GM19351 (cell line): Measurements from ENCODE around the gene RAP1GAP2.
"Not testable (repeated sequence)": the region's sequence is repeated elsewhere in the genome, so short reads cannot be mapped to it uniquely, and the experiment has no call there.

ENCODE experiments used
- ATAC-seq: cut with Tn5 transposase; IDR thresholded peaks from one replicate; pipeline ENCODE4 v1.9.1; 2021; ENCODE audit warnings: mild to moderate bottlenecking, moderate library complexity; ENCODE audit not compliant: unreplicated experiment

The RAP1GAP2 gene

GRCh38 chr17:2963332-2964027, 167.2 kb downstream of the RAP1GAP2 start:
- ATAC-seq: no peak

DNA sequence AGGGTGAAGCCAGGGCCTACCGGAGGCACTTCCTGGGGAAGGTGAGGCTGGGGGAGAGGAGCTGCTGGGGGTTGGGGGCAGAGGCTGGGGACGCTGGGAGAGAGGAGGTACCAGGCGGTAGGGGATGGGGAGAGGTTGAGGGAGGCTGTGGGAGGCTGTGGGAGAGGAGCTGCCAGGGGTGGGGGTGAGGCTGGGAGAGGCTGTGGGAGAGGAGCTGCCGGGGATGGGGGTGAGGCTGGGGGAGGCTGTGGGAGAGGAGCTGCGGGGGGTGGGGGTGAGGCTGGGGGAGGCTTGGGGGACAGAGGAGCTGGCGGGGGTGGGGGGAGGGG, 167.8 kb downstream of the RAP1GAP2 start:
- ATAC-seq: no peak

- no peak for ATAC-seq
These were observed 168.1 kb downstream of the RAP1GAP2 start for GRCh38 chr17:2964370-2964769.

- ATAC-seq: no peak
These were observed 168.6 kb downstream of the RAP1GAP2 start for GRCh38 chr17:2964831-2965230.

DNA sequence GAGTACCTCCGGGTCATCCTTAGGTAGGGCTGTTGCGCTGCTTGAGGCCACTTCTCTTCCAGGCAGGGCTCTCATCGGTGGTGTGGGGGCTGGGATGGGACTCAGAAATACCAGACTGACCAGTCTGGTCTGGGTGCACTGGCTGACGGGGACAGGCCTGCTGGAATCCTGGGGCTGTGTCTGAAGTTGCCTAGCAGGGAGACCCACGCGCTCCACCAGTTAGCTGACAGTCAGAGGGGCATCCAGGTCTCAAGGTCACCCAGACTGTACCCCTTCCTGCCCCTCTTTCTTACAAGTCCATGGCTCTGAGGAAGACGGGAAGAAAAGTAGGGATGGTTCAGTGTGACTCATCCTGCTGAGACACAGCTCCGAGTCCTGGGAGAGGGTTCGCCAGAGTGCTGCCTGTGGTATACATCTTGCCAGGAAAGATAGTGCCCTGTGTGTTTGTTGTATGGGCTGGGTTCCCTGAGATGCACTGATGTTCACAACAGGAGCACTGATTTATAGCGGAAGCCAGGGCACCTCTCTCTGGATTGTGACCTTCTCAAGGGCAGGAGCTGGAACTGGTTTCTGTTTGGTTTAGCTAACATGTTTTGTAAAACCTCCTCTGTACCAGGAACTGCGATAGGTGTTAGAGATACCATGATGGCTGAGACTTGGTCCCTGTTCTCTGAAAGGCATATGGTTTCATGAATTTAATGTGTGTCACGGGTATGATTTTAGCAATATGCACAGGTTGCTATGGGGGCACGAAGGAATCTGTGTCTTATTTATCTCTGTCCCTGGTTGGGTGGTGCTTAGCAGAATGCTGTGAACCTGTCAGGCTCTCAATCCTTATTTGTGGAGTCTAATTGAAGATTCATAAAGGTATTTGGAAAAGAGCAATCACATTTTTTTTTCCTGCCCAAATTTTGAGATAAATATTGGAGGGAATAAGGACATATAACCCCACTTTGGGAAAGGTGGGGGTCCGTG, 169.7 kb downstream of the RAP1GAP2 start:
- ATAC-seq: no peak

DNA sequence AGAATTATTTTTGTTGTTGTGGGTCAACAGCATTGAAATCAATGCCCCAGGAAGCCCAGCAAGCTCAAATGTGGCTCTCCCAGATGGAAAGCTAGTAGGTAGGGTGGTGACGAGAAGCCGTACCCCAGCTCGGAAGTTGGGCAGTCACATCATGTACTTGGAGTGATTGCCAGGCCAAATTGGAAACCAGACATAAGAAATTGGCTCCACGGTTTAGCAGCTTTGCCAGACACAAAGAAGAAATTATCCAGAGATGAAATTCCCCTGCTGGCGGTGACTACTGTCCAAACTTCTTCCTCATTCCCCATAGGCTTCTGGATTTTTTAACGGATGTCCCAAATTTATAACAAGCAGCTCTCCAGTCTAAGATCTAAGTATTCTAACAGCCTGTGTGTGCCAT, 171.3 kb downstream of the RAP1GAP2 start:
- no peak for ATAC-seq

DNA sequence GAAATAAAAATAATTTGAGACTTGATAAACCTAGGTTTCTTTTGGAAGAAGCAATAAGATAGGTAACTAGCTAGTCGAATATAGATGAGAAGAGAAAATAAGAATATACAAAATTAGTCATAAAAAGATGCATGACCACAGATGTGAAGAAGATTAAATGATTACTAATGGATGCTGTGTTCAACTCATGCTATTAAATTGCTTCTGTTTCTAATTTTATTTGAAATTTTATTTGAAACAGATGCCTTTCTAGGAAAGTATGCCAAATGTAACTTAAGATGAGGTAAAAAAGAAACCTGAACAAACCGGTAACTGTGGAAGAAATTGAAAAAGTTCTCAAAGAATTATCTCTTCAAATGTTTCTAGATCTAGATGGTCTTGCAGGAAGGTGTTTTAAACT, 175.6 kb downstream of the RAP1GAP2 start:
- ATAC-seq: no peak

DNA sequence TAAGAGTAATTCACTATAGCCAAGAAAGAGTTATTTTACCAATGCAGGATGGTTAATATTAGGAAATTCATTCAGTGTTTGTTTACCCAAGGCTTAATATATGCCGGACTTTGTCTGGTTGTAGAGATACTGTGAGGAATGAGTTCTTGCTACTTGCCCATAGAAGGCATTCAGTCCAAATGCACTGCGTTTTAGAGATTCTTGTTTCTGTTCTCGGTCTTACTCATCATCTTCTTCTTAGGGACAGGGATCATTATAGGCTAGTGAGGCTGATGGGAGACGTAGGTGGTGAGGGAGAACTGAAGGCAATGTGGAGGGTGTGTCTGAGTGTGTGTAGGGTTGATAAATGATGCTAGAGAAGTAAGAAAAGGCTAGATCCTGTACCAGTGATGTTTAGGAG, 176.5 kb downstream of the RAP1GAP2 start:
- no peak for ATAC-seq

- ATAC-seq: no peak
These were observed 178.1 kb downstream of the RAP1GAP2 start for GRCh38 chr17:2974347-2974746.

DNA sequence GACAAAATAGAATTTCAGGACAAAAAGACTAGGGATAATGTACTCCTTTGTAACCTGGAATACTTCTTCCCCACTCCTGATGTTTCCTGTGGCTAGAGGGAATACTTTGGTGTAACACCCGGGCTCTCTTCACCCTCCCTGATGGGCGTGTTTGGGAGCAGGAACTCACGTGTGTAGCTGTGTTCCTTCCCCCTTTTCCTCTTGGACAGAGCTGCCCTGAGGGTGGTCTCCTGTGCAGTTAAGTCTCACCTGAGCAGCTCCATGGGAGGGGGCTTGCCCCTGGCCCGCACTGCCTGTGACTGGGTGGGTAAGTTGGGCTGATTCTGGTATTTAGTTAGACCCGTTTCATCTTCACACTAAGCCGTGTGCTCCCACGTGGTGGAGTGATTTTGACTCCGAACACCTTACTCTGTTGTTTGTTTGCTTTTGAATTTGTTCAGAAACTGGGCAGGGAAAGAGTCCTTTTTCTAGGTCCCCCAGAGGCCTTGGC, 179.3 kb downstream of the RAP1GAP2 start:
- no peak for ATAC-seq

DNA sequence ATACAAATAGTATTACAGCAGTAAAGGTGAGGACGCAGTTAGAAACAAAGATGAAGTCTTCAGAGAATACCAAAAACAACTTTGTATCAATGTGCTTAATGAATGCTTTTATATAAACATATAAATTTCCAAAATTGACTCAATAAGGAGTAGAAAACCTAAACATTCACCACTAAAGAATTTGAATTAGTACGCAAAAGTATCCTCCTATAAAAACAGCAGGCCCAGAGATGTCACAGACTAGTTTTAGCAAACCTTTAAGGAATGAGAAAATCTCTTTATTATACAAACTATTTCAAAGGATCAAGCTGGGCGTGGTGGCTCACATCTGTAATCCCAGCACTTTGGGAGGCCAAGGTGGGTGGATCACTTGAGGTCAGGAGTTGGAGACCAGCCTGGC, 180.9 kb downstream of the RAP1GAP2 start:
- ATAC-seq: no peak

GRCh38 chr17:2978116-2978515, 181.9 kb downstream of the RAP1GAP2 start:
- no peak for ATAC-seq

DNA sequence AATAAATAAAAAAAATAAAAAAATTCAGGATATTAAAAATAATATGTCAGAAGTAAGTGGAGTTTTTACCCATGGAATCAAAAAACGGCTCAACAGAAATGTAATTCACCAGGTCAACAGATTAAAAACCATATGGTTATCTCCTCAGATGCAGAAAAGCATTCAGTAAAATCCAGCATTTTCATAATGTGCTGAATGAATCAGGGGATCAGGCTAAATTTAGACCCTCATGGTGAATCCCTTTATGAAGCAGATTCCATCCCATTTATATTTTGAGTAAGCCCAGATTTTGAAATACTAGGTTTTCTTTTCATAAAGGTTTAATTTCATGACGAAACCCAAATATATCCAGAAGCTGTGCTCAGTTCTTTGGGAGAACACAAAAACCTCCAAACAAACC, 182.8 kb downstream of the RAP1GAP2 start:
- no peak for ATAC-seq

DNA sequence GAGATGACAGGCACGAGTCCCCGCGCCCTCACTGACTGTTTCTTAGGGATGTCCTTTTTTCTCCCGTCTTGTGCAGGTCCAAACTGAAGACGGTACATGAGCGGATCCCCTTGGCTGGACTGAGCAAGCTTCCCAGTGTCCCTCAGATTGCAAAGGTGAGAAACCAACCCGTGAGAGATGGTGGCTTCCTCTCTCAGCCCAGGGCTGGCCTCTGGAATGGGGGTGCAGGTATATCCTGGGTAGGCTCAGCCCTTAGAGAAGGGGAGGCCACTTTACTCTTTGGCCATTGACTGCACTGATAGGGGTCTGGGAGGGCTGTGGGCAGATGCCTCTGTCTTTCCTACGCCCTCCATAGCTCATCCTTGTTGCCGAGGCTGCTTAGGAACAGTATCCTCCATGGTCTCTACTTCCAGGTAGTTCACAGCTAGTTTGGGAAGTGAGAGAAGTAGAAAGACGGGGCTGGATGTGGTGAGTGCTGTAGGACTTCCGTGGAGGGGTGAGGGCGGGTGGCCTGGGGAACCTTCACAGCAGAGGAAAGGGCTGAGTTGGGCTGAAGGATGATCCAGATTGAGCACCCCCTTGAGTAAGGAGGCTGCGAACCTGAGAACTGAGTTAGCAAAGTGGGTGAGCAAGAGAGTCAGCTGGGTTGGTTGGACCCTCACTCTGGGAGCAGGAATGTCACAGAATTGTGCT, 184.1 kb downstream of the RAP1GAP2 start:
- no peak for ATAC-seq

DNA sequence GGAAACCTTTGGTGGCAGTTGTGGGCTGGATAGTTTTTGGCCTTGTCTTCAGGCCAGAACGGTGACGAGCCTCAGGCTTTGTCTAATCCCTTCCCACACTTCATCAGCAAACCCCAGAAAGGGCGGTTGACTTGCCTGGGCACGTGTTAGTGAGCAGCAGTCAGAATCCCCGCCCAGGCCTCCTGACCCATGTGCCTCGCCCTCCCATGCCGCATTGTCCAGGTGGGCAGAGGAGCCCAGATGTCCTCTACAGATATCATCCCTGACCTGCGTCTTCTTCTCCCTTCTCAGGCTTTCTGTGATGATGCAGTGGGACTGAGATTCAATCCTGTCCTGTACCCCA, 184.6 kb downstream of the RAP1GAP2 start:
- ATAC-seq: no peak

DNA sequence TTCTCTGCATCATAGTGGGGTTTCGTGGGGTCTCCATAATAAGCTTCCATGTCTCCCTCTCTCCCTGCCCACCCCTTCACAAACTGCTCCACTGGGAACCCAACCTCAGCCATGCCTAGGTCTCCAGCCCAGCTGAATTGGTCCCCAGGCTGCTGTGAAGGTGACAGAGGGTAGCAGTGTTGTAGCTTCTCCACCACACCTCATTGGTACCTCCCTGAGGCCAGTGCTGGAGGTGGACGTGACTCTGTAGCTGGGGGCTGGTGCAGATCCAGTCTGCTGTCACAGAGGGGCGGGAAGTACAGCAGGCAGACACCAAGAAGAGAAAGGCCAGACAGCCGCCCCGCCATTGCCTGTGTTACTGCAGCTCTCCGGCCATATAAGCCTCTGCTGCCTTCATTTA, 185.1 kb downstream of the RAP1GAP2 start:
- no peak for ATAC-seq

DNA sequence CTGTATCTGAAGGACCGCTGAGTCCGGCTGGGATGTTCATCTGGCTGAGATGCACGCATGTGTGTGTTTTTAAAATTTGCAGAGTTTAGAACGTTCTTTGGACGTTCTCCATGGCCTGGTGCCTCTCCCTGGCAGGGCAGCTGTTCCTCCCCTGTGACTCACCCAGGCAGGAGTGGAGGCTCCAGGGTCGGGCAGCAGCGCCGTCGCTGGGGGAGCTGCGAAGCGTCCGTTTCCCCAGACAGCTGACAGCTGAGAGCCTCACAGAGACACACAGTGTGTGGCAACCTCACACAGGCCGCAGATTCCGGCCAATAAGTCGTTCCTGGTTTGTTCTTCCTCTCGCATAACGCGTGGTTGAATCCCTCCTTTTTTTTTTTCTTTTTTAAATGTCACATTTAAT, 186.6 kb downstream of the RAP1GAP2 start:
- no peak for ATAC-seq

DNA sequence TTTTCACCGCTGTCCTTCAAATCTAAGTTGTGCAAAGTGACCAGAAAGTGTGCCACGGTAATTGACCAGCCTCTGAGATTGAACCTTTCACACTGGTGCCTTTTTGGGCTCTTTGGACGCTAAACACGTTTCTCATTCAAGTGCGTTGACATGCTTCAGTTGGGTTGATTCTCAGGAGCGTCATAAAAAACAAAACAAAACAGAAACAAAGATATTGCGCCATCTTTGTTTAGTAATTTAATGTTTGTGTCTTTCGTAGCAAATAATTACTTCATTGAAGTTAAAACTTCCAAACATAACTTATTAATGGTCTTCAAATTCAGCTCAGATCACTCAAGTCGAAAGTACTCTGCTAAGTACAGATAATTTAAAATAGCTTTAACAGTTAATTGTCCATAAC, 187.0 kb downstream of the RAP1GAP2 start:
- no peak for ATAC-seq

DNA sequence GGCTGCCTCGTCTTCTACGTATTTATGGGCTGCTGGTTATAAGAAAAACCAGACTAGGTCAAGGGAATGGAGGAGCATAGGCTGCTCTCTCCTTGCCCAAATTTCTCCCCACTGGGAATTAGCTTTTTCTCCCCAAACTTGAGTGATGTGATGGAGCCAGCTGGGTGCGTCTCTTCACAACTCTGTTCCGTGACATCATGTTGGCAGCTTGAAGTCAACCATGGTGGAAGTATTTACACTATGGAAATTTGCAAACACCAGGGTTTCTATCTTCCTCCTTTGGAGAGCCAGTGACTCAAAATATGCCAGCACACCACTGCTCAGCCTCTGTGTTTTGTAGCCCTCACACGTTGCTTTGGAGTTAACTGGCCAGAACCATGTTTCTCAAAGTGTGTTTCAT, 189.1 kb downstream of the RAP1GAP2 start:
- no peak for ATAC-seq

- ATAC-seq: no peak
These were observed 190.7 kb downstream of the RAP1GAP2 start for GRCh38 chr17:2986925-2987324.

DNA sequence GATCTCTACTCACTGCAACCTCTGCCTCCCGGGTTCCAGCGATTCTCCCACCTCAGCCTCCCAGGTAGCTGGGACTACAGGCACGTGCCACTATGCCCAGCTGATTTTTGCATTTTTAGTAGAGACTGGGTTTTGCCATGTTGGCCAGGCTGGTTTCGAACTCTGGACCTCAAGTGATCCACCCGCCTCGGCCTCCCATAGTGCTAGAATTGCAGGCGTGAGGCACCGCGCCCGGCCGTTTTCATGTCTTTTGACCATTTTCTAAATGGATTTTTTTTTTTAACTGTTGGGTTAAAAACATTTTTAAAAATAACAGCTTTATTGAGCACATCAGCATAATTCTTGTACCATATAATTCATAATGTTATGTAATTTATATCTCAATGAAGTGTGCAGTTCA, 193.2 kb downstream of the RAP1GAP2 start:
- ATAC-seq: not testable (repeated sequence)

DNA sequence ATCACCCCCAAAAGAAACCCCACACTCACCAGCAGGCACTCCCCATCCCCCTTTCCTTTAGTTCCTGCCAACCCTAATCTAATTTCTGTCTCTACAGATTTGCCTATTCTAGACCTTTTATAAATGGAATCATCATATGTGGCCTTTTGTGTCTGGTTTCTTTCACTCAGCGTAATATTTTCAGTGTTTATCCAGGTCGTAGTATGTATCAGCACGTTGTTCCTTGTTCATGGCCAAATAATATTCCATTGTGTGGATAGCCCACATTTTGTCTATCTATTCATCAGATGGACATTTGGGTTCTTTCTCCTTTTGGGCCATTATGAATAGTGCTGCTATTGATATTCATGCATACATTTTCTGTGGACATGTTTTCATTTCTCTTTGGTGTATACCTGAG, 193.6 kb downstream of the RAP1GAP2 start:
- no peak for ATAC-seq
